Osteoblast (primary cell): Measurements from ENCODE around the gene IQGAP3. TPM values are rescaled to one million over a fixed set of nuclear protein-coding genes. Genes with fewer than 3 reads are reported as not detected.

Source experiments
- DNase-seq: peaks from one replicate; pipeline ENCODE4 v3.0.0; 2011; ENCODE audit warnings: low spot score, mixed read lengths; ENCODE audit not compliant: insufficient read length; ENCODE audit errors: missing footprints
- H2AFZ ChIP-seq: 2 replicates; pipeline ENCODE4 v1.6.0; 2011; ENCODE audit warnings: mild to moderate bottlenecking, low read length
- H3K27ac ChIP-seq: 2 replicates; pipeline ENCODE4 v1.5.1; 2011; ENCODE audit warnings: mild to moderate bottlenecking, low read depth, low read length, moderate library complexity
- H3K27me3 ChIP-seq: 2 replicates; pipeline ENCODE4 v1.6.0; 2012; ENCODE audit warnings: mild to moderate bottlenecking, control low read depth, inconsistent platforms, low read length, moderate library complexity; ENCODE audit not compliant: insufficient read depth
- H3K36me3 ChIP-seq: 2 replicates; pipeline ENCODE4 v1.5.1; 2011; ENCODE audit warnings: mild to moderate bottlenecking, low read length, control low read depth, moderate library complexity; ENCODE audit not compliant: insufficient read depth
- H3K4me1 ChIP-seq: 2 replicates; pipeline ENCODE4 v1.5.1; 2011; ENCODE audit warnings: mild to moderate bottlenecking, low read length, control low read depth, moderate library complexity; ENCODE audit not compliant: insufficient read depth
- H3K4me2 ChIP-seq: 2 replicates; pipeline ENCODE4 v1.6.0; 2011; ENCODE audit warnings: mild to moderate bottlenecking, low read length; ENCODE audit not compliant: insufficient read depth
- H3K4me3 ChIP-seq: fragments of 200-600 bp; sonication (generic); 3 replicates; pipeline ENCODE4 v1.5.1; 2012; ENCODE audit warnings: mild to moderate bottlenecking, low read length, inconsistent platforms; ENCODE audit not compliant: insufficient read depth
- H3K79me2 ChIP-seq: 2 replicates; pipeline ENCODE4 v1.6.0; 2012; ENCODE audit warnings: mild to moderate bottlenecking, low read length, control low read depth, inconsistent platforms; ENCODE audit not compliant: insufficient read depth
- H3K9me3 ChIP-seq: 2 replicates; pipeline ENCODE4 v1.5.1; 2011; ENCODE audit warnings: low read depth, low read length, control low read depth
- H4K20me1 ChIP-seq: 2 replicates; pipeline ENCODE4 v1.6.0; 2012; ENCODE audit warnings: mild to moderate bottlenecking, low read length, control low read depth; ENCODE audit not compliant: insufficient read depth
- CTCF ChIP-seq: IDR thresholded peaks from 2 replicates; pipeline ENCODE4 v1.5.1; 2011; ENCODE audit warnings: mild to moderate bottlenecking, low read depth, low read length, moderate library complexity; ENCODE audit errors: extremely low read depth
- total RNA-seq: library from RNA; depleted of rRNA; stranded (reverse); fragments of >200 nt; gene quantifications from 2 replicates; pipeline ENCODE4 v1.2.3, GENCODE V29; 2012

Gene IQGAP3
- total RNA-seq, 1 donor: 2.9 TPM

- H3K27me3 ChIP-seq: no peaks in the 10 kb centered on the region
- no peaks in the 10 kb centered on the region for H3K79me2 ChIP-seq
- H2AFZ ChIP-seq: no peak overlapping the region
- no peak overlapping the region for H3K4me2 ChIP-seq
- no peaks in the 10 kb centered on the region for H3K9me3 ChIP-seq
- H3K4me1 ChIP-seq: peaks cover 1% of the 10 kb centered on the region
- no peaks in the 10 kb centered on the region for H4K20me1 ChIP-seq
- TF ChIP-seq CTCF: no peak
- no peak overlapping the region for H3K4me3 ChIP-seq
- no peak for DNase-seq
- H3K36me3 ChIP-seq: no peaks in the 10 kb centered on the region
- no peak overlapping the region for H3K27ac ChIP-seq
Measured at GRCh38 chr1:156515956-156516355, 56.4 kb downstream of the IQGAP3 start.

DNA sequence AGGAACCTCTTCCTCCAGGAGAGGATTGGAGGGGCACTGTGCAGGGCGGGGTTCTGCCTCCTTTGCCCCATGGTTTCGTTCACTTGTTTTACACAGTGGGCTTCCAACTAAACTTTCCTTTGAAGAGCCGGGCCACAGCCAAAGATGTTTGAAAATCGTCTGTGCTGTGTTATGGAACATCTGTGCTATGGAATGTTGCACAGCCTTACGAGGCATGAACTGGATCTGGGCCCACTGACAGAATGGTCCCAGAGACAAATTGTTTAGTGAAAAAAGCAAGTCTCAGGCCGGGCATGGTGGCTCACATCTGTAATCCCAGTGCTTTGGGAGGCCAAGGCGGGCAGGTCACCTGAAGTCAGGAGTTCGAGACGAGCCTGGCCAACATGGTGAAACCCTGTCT, 59.2 kb downstream of the IQGAP3 start:
- Histone ChIP-seq H2AFZ (no peak overlapping the region), H3K4me1 (peaks cover 15% of the 10 kb centered on the region), H3K27me3 (no peaks in the 10 kb centered on the region), H4K20me1 (no peaks in the 10 kb centered on the region), H3K4me3 (no peak overlapping the region), H3K9me3 (no peaks in the 10 kb centered on the region), H3K27ac (no peak overlapping the region), H3K79me2 (no peaks in the 10 kb centered on the region), H3K36me3 (no peaks in the 10 kb centered on the region), H3K4me2 (no peak overlapping the region)
- DNase-seq: no peak
- no peak for TF ChIP-seq CTCF

GRCh38 chr1:156511644-156512043, 60.7 kb downstream of the IQGAP3 start:
- Histone ChIP-seq H3K4me1 (peaks cover 18% of the 10 kb centered on the region), H4K20me1 (no peaks in the 10 kb centered on the region), H3K27me3 (no peaks in the 10 kb centered on the region), H3K4me3 (no peak overlapping the region), H2AFZ (no peak overlapping the region), H3K27ac (no peak overlapping the region), H3K36me3 (no peaks in the 10 kb centered on the region), H3K4me2 (no peak overlapping the region), H3K79me2 (no peaks in the 10 kb centered on the region), H3K9me3 (no peaks in the 10 kb centered on the region)
- TF ChIP-seq CTCF: no peak
- no peak for DNase-seq

- Histone ChIP-seq H3K9me3 (no peaks in the 10 kb centered on the region), H3K4me1 (peaks cover 18% of the 10 kb centered on the region), H2AFZ (peak overlapping the region; percentile 91), H3K4me3 (peak overlapping the region; percentile 52), H3K4me2 (peak overlapping the region; percentile 77), H3K27me3 (no peaks in the 10 kb centered on the region), H3K27ac (no peak overlapping the region), H3K79me2 (no peaks in the 10 kb centered on the region), H3K36me3 (no peaks in the 10 kb centered on the region), H4K20me1 (no peaks in the 10 kb centered on the region)
- peak; percentile 79 for DNase-seq
- no peak for TF ChIP-seq CTCF
Measured at GRCh38 chr1:156510709-156511108, 61.7 kb downstream of the IQGAP3 start.
